Midbrain (tissue), 1 donor: Measurements from ENCODE around the gene ETV6.

Experiments
- DNase-seq: peaks from one replicate; lab custom pipeline; 2025; lab: John Stamatoyannopoulos, UW

The ETV6 gene

GRCh38 chr12:11923067-11923466, 273.6 kb downstream of the ETV6 start:
- DNase-seq = no peak

GRCh38 chr12:11927286-11927935, 277.9 kb downstream of the ETV6 start:
- DNase-seq = no peak

GRCh38 chr12:11929714-11930113, 280.2 kb downstream of the ETV6 start:
- no peak for DNase-seq

GRCh38 chr12:11939223-11939622, 289.7 kb downstream of the ETV6 start:
- no peak for DNase-seq

GRCh38 chr12:11941606-11942337, 292.3 kb downstream of the ETV6 start:
- DNase-seq = no peak

GRCh38 chr12:11943919-11944700, 294.6 kb downstream of the ETV6 start:
- DNase-seq = no peak
